Adipose tissue (tissue), 3 donors: ENCODE results near the gene TSPYL1. TPM values are rescaled to one million over a fixed set of nuclear protein-coding genes. Genes with fewer than 3 reads are reported as not detected.

Source experiments
- H3K27ac ChIP-seq: one replicate; pipeline ENCODE4 v1.5.1; 2013; ENCODE audit warnings: low read depth, low read length
- WGBS, 3 donors: extraction: QIAGEN DNeasy Blood & Tissue Kit; methylation state at CpG; one replicate each; pipeline ENCODE4 v1.1.7; 2013; 5-methylcytosine and 5-hydroxymethylcytosine counted together
- polyA plus RNA-seq, 3 donors: library from polyadenylated mRNA; stranded (reverse); fragments of 200-250 nt; gene quantifications; one replicate each; pipeline ENCODE4 v1.2.3, GENCODE V29; 2013
- donor health status: healthy with polysubstance abuse.
- donor health status: Bipolar disorder and iron deficiency.
- donor health status: healthy.

Gene TSPYL1
- polyA plus RNA-seq, 3 donors, result 17.3 to 29.8 (median 28.2) TPM

DNA sequence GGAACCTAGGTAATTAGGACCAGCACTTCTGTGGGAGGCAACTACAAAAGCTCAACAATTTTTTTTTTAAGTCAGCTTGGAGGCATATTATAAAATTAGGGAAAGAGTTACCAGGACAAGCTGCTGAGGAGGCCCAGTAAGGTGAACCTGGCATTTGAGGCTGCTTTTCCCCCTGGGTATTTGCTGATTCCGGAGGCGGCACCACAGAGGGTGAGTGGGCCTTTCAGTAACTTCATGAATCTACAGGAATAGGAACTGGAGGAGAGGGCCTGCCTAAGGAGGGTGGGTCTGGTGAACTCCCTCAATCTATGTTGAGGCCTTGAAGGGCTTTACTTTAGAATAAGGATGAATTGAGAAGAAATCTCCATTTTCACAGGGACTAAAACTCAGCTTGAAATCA lies 40.5 kb downstream of the TSPYL1 start:
- no peak overlapping the region for H3K27ac ChIP-seq
- 95 to 100% (median 97%) methylated on average over 2 of the region's 2 CpGs for WGBS, 3 donors

DNA sequence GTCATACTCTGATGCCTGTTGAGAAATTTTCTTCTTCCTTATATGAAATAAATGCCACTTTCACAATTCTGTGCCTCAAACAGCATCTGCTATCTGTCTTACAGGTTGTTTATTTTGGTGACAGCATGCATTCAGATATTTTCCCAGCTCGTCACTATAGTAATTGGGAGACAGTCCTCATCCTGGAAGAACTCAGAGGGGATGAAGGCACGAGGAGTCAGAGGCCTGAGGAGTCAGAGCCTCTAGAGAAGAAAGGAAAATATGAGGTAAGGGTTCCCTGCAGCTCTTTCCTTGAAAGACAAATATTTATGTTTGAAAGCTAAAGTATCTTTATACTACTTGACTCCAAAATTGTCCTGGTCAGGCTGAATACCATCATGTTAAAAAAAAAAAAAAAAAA lies 41.6 kb downstream of the TSPYL1 start:
- no peak overlapping the region for H3K27ac ChIP-seq
- WGBS, 3 donors, result 86 to 91% (median 90%) methylated on average over 2 of the region's 2 CpGs

DNA sequence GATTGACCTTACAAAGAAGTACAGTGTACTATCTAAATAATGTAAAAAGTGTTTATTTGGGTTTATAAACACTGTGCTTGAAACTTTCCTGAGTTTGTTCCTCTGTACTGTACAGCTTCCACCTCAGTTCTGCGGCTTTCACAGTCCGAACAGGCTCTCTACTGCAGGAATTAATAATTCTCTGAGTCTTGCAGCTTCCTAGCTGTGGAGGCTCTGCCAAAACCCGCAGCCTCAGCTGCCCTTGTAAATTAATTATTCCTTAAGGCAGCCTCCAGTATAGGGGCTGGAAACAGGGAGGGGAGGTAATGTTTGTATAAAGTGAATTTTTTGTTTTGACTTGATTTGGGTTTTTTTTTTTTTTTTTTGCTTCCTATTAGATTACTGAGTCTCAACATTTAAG lies 45.0 kb downstream of the TSPYL1 start:
- H3K27ac ChIP-seq, result no peak overlapping the region
- 71 to 87% (median 82%) methylated on average over 3 of the region's 3 CpGs for WGBS, 3 donors

DNA sequence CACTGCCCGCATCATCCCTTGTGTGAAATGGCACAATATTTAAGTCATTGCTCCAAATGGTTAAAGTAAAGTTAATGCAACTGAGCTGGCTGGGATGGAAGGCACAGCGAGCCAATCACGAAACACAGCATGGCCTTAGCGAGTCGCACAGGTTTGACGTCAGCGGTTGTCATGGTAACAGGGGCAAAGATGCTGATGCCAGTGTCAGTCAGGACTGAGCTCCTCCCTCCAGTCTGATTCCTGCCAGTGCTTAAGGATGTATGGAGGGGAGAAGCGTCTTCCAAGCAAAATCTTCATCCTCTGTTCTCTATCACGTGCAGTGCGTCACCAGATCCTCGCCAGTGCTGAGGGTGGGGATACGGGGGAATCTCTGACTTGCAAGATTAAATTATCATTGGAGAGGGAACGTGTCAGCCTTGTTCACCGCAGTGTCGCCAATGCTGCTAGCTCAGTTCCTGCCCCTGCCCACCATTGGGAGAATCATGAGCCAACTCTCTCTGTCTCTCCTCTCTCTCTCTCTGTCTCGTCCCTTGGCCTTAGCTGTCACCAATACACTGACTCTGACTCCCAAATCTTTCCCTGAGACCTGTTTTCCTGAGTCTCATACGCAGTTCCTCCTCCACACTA lies 50.3 kb downstream of the TSPYL1 start:
- H3K27ac ChIP-seq, result no peak overlapping the region
- 65 to 82% (median 69%) methylated on average over 17 of the region's 17 CpGs for WGBS, 3 donors

Other genes with a start within 250 kb of the TSPYL1 start
- gene FRK, start 219.0 kb downstream of the TSPYL1 start, polyA plus RNA-seq, result 1 to 10 TPM in 1 of 3 donors, under 1 TPM in 2; 0.28 to 1.1 (median 0.56) TPM
- gene NT5DC1, start 179.1 kb downstream of the TSPYL1 start, polyA plus RNA-seq, result 10 to 100 TPM; 10.5 to 24.6 (median 15.5) TPM
- gene COL10A1, start 153.8 kb downstream of the TSPYL1 start, polyA plus RNA-seq, result not detected
- gene TSPYL4, start 25.9 kb downstream of the TSPYL1 start, polyA plus RNA-seq, result 1 to 10 TPM; 6.1 to 7.6 (median 7.1) TPM
- gene DSE, start 91.0 kb upstream of the TSPYL1 start, polyA plus RNA-seq, result 10 to 100 TPM in 2 of 3 donors, 1 to 10 TPM in 1; 3.5 to 31.2 (median 20.6) TPM
- gene CALHM6, start 181.4 kb upstream of the TSPYL1 start, polyA plus RNA-seq, result 10 to 100 TPM in 1 of 3 donors, 1 to 10 TPM in 2; 2.8 to 11.9 (median 4.5) TPM
- gene CALHM5, start 231.7 kb upstream of the TSPYL1 start, polyA plus RNA-seq, result 1 to 10 TPM in 2 of 3 donors, under 1 TPM in 1; 0.17 to 1.5 (median 1.3) TPM